Caco-2 (cell line): ENCODE results near the gene STRBP. TPM values are rescaled to one million over a fixed set of nuclear protein-coding genes. Genes with fewer than 3 reads are reported as not detected.
A peak's percentile ranks its signal among the peaks of the same experiment; 100 is the strongest.

Source experiments
- BruUV-seq: library from RNA; stranded (reverse); fragments of 400-500 nt; replicated peaks from 2 replicates; lab custom pipeline; 2021; lab: Mats Ljungman, UMichigan
- CTCF ChIA-PET: fragments of 300-600 bp; sonication (Branson Sonifier 250); formaldehyde crosslinking; loops from one replicate; lab custom pipeline; 2022; ENCODE audit warnings: antibody characterized with exemption; lab: Charles Lee
- POLR2A ChIA-PET: fragments of 300-600 bp; sonication (Branson Sonifier 250); formaldehyde crosslinking; loops from one replicate; lab custom pipeline; 2022; ENCODE audit warnings: antibody characterized with exemption; lab: Charles Lee
- DNase-seq, 2 experiments: peaks; one replicate each; pipeline versions ENCODE4 v3.0.0 to v3.0.0-alpha.2; 2020 to 2022
- H3K27me3 ChIP-seq: replicated peaks from 2 replicates; pipeline ENCODE4 v1.6.0; 2011; ENCODE audit warnings: low read length; ENCODE audit not compliant: control insufficient read depth, insufficient read depth
- H3K36me3 ChIP-seq: 2 replicates; pipeline ENCODE4 v1.5.1; 2011; ENCODE audit warnings: low read length; ENCODE audit not compliant: control insufficient read depth, insufficient read depth
- H3K4me1 ChIP-seq: fragments of 250-450 bp; sonication (Bioruptor Pico); 2 replicates; pipeline ENCODE4 v1.5.1; 2020; ENCODE audit warnings: mild to moderate bottlenecking
- H3K4me3 ChIP-seq: 2 replicates; pipeline ENCODE4 v1.5.1; 2011; ENCODE audit warnings: low read depth, mild to moderate bottlenecking, control low read depth, low read length
- H3K9me3 ChIP-seq: fragments of 250-450 bp; sonication (Bioruptor Pico); 2 replicates; pipeline ENCODE4 v1.5.1; 2020; ENCODE audit warnings: mild to moderate bottlenecking, moderate library complexity
- H3K27ac Mint-ChIP-seq: one replicate; pipeline ENCODE4 v1.8.0; 2022; ENCODE audit warnings: mixed read lengths; ENCODE audit not compliant: unreplicated experiment
- H3K27me3 Mint-ChIP-seq: one replicate; pipeline ENCODE4 v1.8.0; 2022; ENCODE audit warnings: mixed read lengths; ENCODE audit not compliant: insufficient read depth, unreplicated experiment
- H3K36me3 Mint-ChIP-seq: one replicate; pipeline ENCODE4 v1.8.0; 2022; ENCODE audit warnings: mild to moderate bottlenecking, mixed read lengths; ENCODE audit not compliant: insufficient read depth, unreplicated experiment
- H3K4me1 Mint-ChIP-seq: one replicate; pipeline ENCODE4 v1.8.0; 2022; ENCODE audit warnings: low read depth, mixed read lengths; ENCODE audit not compliant: unreplicated experiment
- H3K4me3 Mint-ChIP-seq: one replicate; pipeline ENCODE4 v1.8.0; 2022; ENCODE audit warnings: mild to moderate bottlenecking, moderate library complexity, mixed read lengths; ENCODE audit not compliant: unreplicated experiment
- H3K9me3 Mint-ChIP-seq: one replicate; pipeline ENCODE4 v1.8.0; 2022; ENCODE audit warnings: mixed read lengths; ENCODE audit not compliant: unreplicated experiment
- CTCF ChIP-seq, 2 experiments: fragments of 200-600 bp in 1 of 2; IDR thresholded peaks; 1 replicate in 1 of 2; 2 replicates in 1 of 2; pipeline versions ENCODE4 v1.5.1 to v1.8.0; 2011 to 2022; ENCODE audit warnings: antibody characterized with exemption in 1 of 2, control low read depth in 1 of 2, inconsistent platforms in 1 of 2, low read depth in 1 of 2, low read length in 1 of 2, mild to moderate bottlenecking in 1 of 2, moderate library complexity in 1 of 2; ENCODE audit not compliant: insufficient read depth in 1 of 2, severe bottlenecking in 1 of 2, unreplicated experiment in 1 of 2
- intact Hi-C: fragments of 100-400 bp; cut with micrococcal nuclease; formaldehyde crosslinking; loops from one replicate; pipeline ENCODE4 v1.10.0; 2022; ENCODE audit not compliant: unreplicated experiment
- total RNA-seq: library from RNA; stranded (reverse); gene quantifications from 2 replicates; pipeline ENCODE4 v1.2.3, GENCODE V29; 2022

Gene STRBP
- total RNA-seq, 1 experiment from 2014 or later: 43.5 TPM

DNA sequence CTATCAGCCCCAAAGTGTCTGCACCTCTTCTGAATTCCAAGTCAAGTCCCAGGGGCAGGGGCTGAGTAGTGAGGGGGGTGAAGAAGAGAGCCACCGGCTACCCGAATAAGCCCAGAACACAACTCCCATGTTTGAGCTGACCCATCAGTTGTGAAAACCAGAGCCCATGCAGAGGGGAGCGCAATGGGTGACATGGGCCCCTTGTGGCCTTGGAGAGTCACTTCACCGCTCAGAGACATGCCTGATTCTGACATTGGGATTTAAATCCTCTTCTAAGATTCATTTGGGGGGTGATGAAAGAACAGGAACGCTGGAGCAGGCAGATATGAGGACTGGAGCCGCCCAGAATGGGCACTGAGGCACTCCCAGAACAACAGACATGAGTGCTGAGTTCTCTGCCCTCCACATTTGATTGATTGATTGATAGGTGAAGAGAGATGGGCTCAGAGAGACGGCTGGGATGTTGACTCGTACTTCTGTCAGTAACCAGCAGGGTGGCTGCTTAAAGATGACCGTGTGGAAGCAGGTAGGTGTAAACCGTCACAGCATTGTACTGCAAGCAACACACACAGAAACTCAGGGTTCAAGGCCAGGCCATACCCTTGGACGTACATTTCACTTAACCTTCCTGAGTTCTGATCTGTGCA is 160.6 kb downstream of the STRBP start:
- H3K27ac Mint-ChIP-seq: no peak overlapping the region
- Histone ChIP-seq H3K27me3 (no peaks in the 10 kb centered on the region), H3K36me3 (peaks cover 2% of the 10 kb centered on the region), H3K4me3 (no peak overlapping the region), H3K9me3 (no peaks in the 10 kb centered on the region), H3K4me1 (peaks cover 5% of the 10 kb centered on the region)
- ChIA-PET POLR2A (interaction anchor here (0.5 kb wide), 1 partner anchor 50 kb away, joined by 3 read pairs; no protein-coding TSS in a partner anchor), CTCF (interaction anchor here (0.6 to 0.8 kb wide), 2 partner anchors 242 to 1195 kb away, joined by 3 read pairs; no protein-coding TSS in a partner anchor)
- H3K4me1 Mint-ChIP-seq: peaks cover 5% of the 10 kb centered on the region
- no TSS peak for BruUV-seq
- TF ChIP-seq CTCF (IDR thresholded peaks at IDR 0.05; ENCODE audit: insufficient read depth in 1 of 2, low read depth in 1 of 2, low read length in 1 of 2, severe bottlenecking in 1 of 2, unreplicated experiment in 1 of 2): peak in 1 of 2 experiments; percentile 8
- no peak overlapping the region for H3K4me3 Mint-ChIP-seq
- H3K36me3 Mint-ChIP-seq: peaks cover 69% of the 10 kb centered on the region
- DNase-seq: no peak
- H3K9me3 Mint-ChIP-seq: no peaks in the 10 kb centered on the region
- H3K27me3 Mint-ChIP-seq: no peaks in the 10 kb centered on the region
- intact Hi-C loops: no loop called here

GRCh38 chr9:123105490-123105889 is 162.9 kb downstream of the STRBP start:
- BruUV-seq: no TSS peak
- H3K27me3 Mint-ChIP-seq: no peaks in the 10 kb centered on the region
- H3K9me3 Mint-ChIP-seq: no peaks in the 10 kb centered on the region
- peaks cover 12% of the 10 kb centered on the region for H3K4me1 Mint-ChIP-seq
- DNase-seq: no peak
- CTCF ChIA-PET: no interaction called here
- intact Hi-C loops: no loop called here
- peaks cover 4% of the 10 kb centered on the region for H3K36me3 ChIP-seq
- no peaks in the 10 kb centered on the region for H3K27me3 ChIP-seq
- POLR2A ChIA-PET: no interaction called here
- no peak overlapping the region for H3K4me3 ChIP-seq
- peaks cover 79% of the 10 kb centered on the region for H3K36me3 Mint-ChIP-seq
- no peak for TF ChIP-seq CTCF (IDR thresholded peaks at IDR 0.05; ENCODE audit: insufficient read depth in 1 of 2, low read depth in 1 of 2, low read length in 1 of 2, severe bottlenecking in 1 of 2, unreplicated experiment in 1 of 2)
- H3K4me1 ChIP-seq: peaks cover 16% of the 10 kb centered on the region
- peak overlapping the region; percentile 43 for H3K27ac Mint-ChIP-seq
- no peaks in the 10 kb centered on the region for H3K9me3 ChIP-seq
- no peak overlapping the region for H3K4me3 Mint-ChIP-seq

GRCh38 chr9:123104807-123105206 is 163.6 kb downstream of the STRBP start:
- BruUV-seq: no TSS peak
- Mint-ChIP-seq H3K27me3 (no peaks in the 10 kb centered on the region), H3K9me3 (no peaks in the 10 kb centered on the region), H3K4me1 (peaks cover 12% of the 10 kb centered on the region), H3K4me3 (no peak overlapping the region), H3K27ac (peak overlapping the region; percentile 43), H3K36me3 (peaks cover 79% of the 10 kb centered on the region)
- H3K9me3 ChIP-seq: no peaks in the 10 kb centered on the region
- H3K36me3 ChIP-seq: peaks cover 4% of the 10 kb centered on the region
- intact Hi-C loops: no loop called here
- no peak overlapping the region for H3K4me3 ChIP-seq
- TF ChIP-seq CTCF (IDR thresholded peaks at IDR 0.05; ENCODE audit: insufficient read depth in 1 of 2, low read depth in 1 of 2, low read length in 1 of 2, severe bottlenecking in 1 of 2, unreplicated experiment in 1 of 2): no peak
- POLR2A ChIA-PET: interaction anchor here (0.7 kb wide), 1 partner anchor 13 kb away, joined by 3 read pairs; no protein-coding TSS in a partner anchor
- H3K27me3 ChIP-seq: no peaks in the 10 kb centered on the region
- DNase-seq: no peak
- H3K4me1 ChIP-seq: peaks cover 23% of the 10 kb centered on the region
- CTCF ChIA-PET: no interaction called here
